Heart left ventricle (tissue), 16 donors: Measurements from ENCODE around the gene RBM5. TPM values are rescaled to one million over a fixed set of nuclear protein-coding genes. Genes with fewer than 3 reads are reported as not detected.
A peak's percentile ranks its signal among the peaks of the same experiment; 100 is the strongest.

Experiments
- ATAC-seq, 4 donors: fragments of 200-7000 bp; cut with Tn5 transposase; one replicate each; pipeline ENCODE4 v1.9.1; 2020 to 2022; ENCODE audit warnings: moderate library complexity in 4 of 4, mild to moderate bottlenecking in 3 of 4, moderate number of reproducible peaks in 1 of 4
- DNase-seq, 5 donors: peaks; one replicate each; pipeline ENCODE4 v3.0.0-alpha.2; 2020
- H3K27ac ChIP-seq, 12 donors: fragments of 200-600 bp; sonication (generic) in 4 of 12; one replicate each; pipeline versions ENCODE4 v1.5.0 to v1.8.0; 2016 to 2022; ENCODE audit warnings: mild to moderate bottlenecking in 2 of 12
- H3K27me3 ChIP-seq, 9 donors: fragments of 200-600 bp; sonication (generic) in 2 of 9; one replicate each; pipeline versions ENCODE4 v1.5.1 to v1.8.0; 2016 to 2022; ENCODE audit warnings: mild to moderate bottlenecking in 3 of 9
- H3K36me3 ChIP-seq, 9 donors: fragments of 200-600 bp; sonication (generic) in 2 of 9; one replicate each; pipeline versions ENCODE4 v1.5.0 to v1.8.0; 2018 to 2022; ENCODE audit warnings: mild to moderate bottlenecking in 2 of 9
- H3K4me1 ChIP-seq, 12 donors: fragments of 200-600 bp; sonication (generic) in 4 of 12; one replicate each; pipeline versions ENCODE4 v1.5.0 to v1.8.0; 2016 to 2022; ENCODE audit warnings: mild to moderate bottlenecking in 3 of 12
- H3K4me3 ChIP-seq, 12 donors: fragments of 200-600 bp; sonication (generic) in 4 of 12; one replicate each; pipeline versions ENCODE4 v1.5.0 to v1.8.0; 2017 to 2022; ENCODE audit warnings: mild to moderate bottlenecking in 9 of 12, moderate library complexity in 4 of 12
- H3K9me3 ChIP-seq, 12 donors: fragments of 200-600 bp; sonication (generic) in 4 of 12; one replicate each; pipeline versions ENCODE4 v1.5.0 to v1.8.0; 2016 to 2022; ENCODE audit warnings: mild to moderate bottlenecking in 1 of 12
- CTCF ChIP-seq, 12 donors: fragments of 200-600 bp; sonication (generic) in 4 of 12; IDR thresholded peaks; one replicate each; pipeline versions ENCODE4 v1.5.0 to v1.8.0; 2018 to 2022; ENCODE audit warnings: antibody characterized with exemption in 12 of 12, mild to moderate bottlenecking in 5 of 12
- POLR2A ChIP-seq, 2 donors: fragments of 450-650 bp; IDR thresholded peaks; one replicate each; pipeline ENCODE4 v1.6.1; 2017; ENCODE audit warnings: antibody characterized with exemption in 2 of 2, mild to moderate bottlenecking in 2 of 2, moderate library complexity in 2 of 2
- WGBS, 4 donors: extraction: QIAGEN DNeasy Blood & Tissue Kit in 2 of 4; methylation state at CpG; one replicate each; pipeline versions ENCODE4 v1.1.5 to v1.1.7; 2013 to 2018; 5-methylcytosine and 5-hydroxymethylcytosine counted together
- intact Hi-C, 10 donors: fragments of 100-400 bp; cut with DNase I; formaldehyde crosslinking; loops; one replicate each; pipeline versions ENCODE4 v1.11.1 to v1.14.2; 2022
- polyA plus RNA-seq, 2 donors: library from polyadenylated mRNA; stranded (reverse); fragments of 200-250 nt; gene quantifications; one replicate each; pipeline ENCODE4 v1.2.3, GENCODE V29; 2013
- total RNA-seq, 9 donors: library from RNA; depleted of rRNA in 2 of 9; stranded (reverse); fragments of >200 nt in 2 of 9; fragmentation: NEBNext Ultra II Directional in 3 of 9; extraction: Animal tissue kit (Norgen Biotek cat#: 25700) in 3 of 9; gene quantifications; one replicate each; pipeline versions ENCODE4 v1.1.0 to v1.2.4, GENCODE V29; 2016 to 2023
- donor health status: ischemic (EF 13 %, LVEDD 7.1; RV severe dilation, severe dysfunction).
- donor health status: healthy with polysubstance abuse.
- donor health status: DM: no; HTN: yes; CAD: no.
- donor health status: DM: no; HTN: no; CAD: no.
- donor health status: ischemic (EF 25% LVEDD 6.9; RV normal size, moderate dysfunction).
- donor health status: ischemic (EF 25% LVEDD 5.7; RV mildly dilated, moderate dysfunction).
- donor health status: healthy.
- donor health status: DM: yes; HTN: yes; CAD: no.
- donor health status: ischemic (EF 35%, LVEDD 5.7; RV mildly dilated, moderate dysfunction).
- donor health status: nonischemic (EF 11% LVEDD 7.7; RV severe dilation, severe dysfunction).
- donor health status: DM: yes; HTN: yes; CAD: no.
- donor health status: PGD.
- donor health status: ischemic (EF 29% LVEDD 5.4; RV normal size, mild dysfunction).
- donor health status: nonischemic (EF 23%, LVEDD 6.1; RV moderate dilation, normal function).

RBM5 gene
- total and polyA plus RNA-seq, 11 donors = 32.5 to 77.3 (median 52.2) TPM

GRCh38 chr3:50111757-50112156, 23.0 kb downstream of the RBM5 start:
- no peaks in the 10 kb centered on the region for H3K27me3 ChIP-seq
- peak overlapping the region in 2 of 12 donors; percentile 9 to 16 for H3K27ac ChIP-seq
- peaks cover 0 to 16% (median 0%) of the 10 kb centered on the region in 12 donors for H3K4me1 ChIP-seq
- H3K4me3 ChIP-seq = no peak overlapping the region
- TF ChIP-seq POLR2A (IDR thresholded peaks at IDR 0.05) (no peak), CTCF (IDR thresholded peaks at IDR 0.05) (no peak)
- ATAC-seq (peak in 3 of 4 donors; percentile 29 to 58 (median 37)), DNase-seq (no peak)
- H3K9me3 ChIP-seq = no peaks in the 10 kb centered on the region
- intact Hi-C loops = no loop called here
- 60 to 76% (median 75%) methylated on average over 5 of the region's 5 CpGs for WGBS, 4 donors
- peaks cover 14 to 100% (median 100%) of the 10 kb centered on the region in 9 donors for H3K36me3 ChIP-seq

DNA sequence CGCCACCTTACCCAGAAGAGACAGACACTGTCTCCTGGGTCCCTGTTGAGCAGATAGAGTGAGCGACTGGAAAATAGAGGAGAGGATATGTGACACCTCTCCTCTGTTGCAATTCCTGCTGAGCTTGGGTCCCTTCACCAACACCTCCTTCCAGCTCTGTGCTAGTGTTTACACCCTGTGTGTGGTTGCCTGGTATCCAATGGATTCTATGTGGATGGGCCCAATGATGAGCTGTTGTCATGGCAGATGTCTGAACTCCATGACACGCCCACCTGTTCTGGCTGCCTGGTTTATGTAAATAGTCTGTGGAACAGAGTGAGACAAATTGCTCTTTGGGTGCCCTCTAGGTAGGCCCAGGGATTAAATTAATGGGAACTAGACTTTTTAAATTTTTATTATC, 23.7 kb downstream of the RBM5 start:
- DNase-seq = no peak
- TF ChIP-seq POLR2A (IDR thresholded peaks at IDR 0.05) = no peak
- no peak for TF ChIP-seq CTCF (IDR thresholded peaks at IDR 0.05)
- Histone ChIP-seq H3K4me3 (no peak overlapping the region), H3K9me3 (no peaks in the 10 kb centered on the region), H3K27ac (peak overlapping the region in 1 of 12 donors; percentile 14), H3K36me3 (peaks cover 14 to 100% (median 100%) of the 10 kb centered on the region in 9 donors), H3K4me1 (peaks cover 0 to 16% (median 0%) of the 10 kb centered on the region in 12 donors), H3K27me3 (no peaks in the 10 kb centered on the region)
- 74 to 89% (median 88%) methylated on average over 3 of the region's 3 CpGs for WGBS, 4 donors
- intact Hi-C loops = no loop called here
- ATAC-seq = peak; percentile 73 to 79 (median 78)

DNA sequence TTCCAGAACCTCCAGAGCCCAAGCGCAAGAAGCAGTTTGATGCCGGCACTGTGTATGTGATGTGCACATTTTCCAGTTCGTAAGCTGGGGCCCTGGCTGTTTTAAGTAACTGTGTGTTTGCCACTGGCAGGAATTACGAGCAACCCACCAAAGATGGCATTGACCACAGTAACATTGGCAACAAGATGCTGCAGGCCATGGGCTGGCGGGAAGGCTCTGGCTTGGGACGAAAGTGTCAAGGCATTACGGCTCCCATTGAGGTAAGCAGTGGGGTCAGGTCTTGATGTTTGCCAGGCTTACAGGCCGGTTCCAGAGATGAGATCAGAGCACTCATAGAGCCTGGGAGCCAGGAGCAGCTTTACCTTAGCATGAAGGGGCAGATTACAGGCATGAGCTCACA, 28.4 kb downstream of the RBM5 start:
- peaks cover 0 to 14% (median 0%) of the 10 kb centered on the region in 12 donors for H3K4me1 ChIP-seq
- H3K27me3 ChIP-seq = no peaks in the 10 kb centered on the region
- no peak overlapping the region for H3K4me3 ChIP-seq
- WGBS, 4 donors = 77 to 90% (median 86%) methylated on average over 8 of the region's 8 CpGs
- no peak overlapping the region for H3K27ac ChIP-seq
- TF ChIP-seq POLR2A (IDR thresholded peaks at IDR 0.05) (no peak), CTCF (IDR thresholded peaks at IDR 0.05) (no peak)
- no peak for DNase-seq
- no peak for ATAC-seq
- intact Hi-C loops = no loop called here
- no peaks in the 10 kb centered on the region for H3K9me3 ChIP-seq
- H3K36me3 ChIP-seq = peaks cover 8 to 94% (median 91%) of the 10 kb centered on the region in 9 donors

DNA sequence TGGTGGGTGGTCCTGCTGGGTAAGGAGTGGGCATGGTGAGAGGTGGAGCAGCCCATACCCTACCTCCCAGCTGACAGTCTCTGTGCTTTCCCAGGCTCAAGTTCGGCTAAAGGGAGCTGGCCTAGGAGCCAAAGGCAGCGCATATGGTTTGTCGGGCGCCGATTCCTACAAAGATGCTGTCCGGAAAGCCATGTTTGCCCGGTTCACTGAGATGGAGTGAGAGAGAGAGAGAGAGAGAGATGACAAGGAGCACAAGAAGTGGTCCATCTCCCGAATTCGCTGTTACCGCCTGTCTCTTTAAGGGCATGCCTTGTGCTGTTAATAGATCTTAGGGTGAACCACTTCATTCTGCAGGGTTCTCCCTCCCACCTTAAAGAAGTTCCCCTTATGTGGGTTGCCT, 29.5 kb downstream of the RBM5 start:
- H3K4me1 ChIP-seq = peaks cover 0 to 9% (median 0%) of the 10 kb centered on the region in 12 donors
- H3K27me3 ChIP-seq = no peaks in the 10 kb centered on the region
- no peak for ATAC-seq
- H3K36me3 ChIP-seq = peaks cover 8 to 83% (median 80%) of the 10 kb centered on the region in 9 donors
- H3K9me3 ChIP-seq = no peaks in the 10 kb centered on the region
- TF ChIP-seq CTCF (IDR thresholded peaks at IDR 0.05) (no peak), POLR2A (IDR thresholded peaks at IDR 0.05) (no peak)
- H3K27ac ChIP-seq = no peak overlapping the region
- H3K4me3 ChIP-seq = no peak overlapping the region
- intact Hi-C loops = no loop called here
- DNase-seq = no peak
- whole genome bisulfite sequencing, 4 donors = 88 to 91% (median 89%) methylated on average over 10 of the region's 10 CpGs
